GM19397 (cell line): Measurements from ENCODE around the gene NAPA.

Experiments used
- ATAC-seq: cut with Tn5 transposase; IDR thresholded peaks from one replicate; pipeline ENCODE4 v1.9.1; 2021; ENCODE audit warnings: mild to moderate bottlenecking, moderate library complexity; ENCODE audit not compliant: unreplicated experiment

NAPA gene

DNA sequence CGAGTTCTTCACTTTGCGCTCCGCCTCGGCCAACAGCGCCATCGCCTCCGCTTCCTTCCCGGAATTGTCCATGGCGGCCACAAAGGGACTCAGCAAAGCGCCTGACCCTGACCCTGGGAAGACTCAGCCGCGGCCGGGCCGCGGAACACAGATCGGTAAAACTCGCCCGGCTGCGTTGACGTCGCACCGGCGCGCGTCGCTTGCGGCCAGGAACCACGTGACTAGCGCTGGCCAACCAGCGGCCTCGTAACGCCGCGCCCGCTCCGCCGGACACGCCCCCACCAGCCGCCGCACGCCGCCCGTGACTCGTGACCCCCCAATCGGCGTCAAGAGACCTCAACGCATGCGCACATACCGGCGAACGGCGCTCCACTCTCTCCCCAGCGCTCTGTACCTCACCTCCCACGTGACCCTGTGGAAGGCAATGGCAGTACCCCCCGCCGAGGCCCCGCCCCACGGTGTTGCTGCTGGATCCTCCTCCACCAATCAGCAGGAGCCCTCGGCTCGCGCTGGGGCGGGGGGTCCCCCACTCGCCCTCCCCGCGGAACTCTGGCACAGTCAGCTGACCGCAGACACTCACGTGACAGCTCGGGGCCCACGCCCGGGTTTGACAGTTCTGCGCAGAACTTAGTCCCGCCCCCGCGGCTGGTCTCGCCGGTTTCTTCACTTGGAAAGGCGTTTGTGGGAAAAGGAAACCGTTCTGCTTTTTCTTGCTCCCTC lies at the start of gene NAPA:
NAPA (minus strand) TSS at position 195 of the 720 bp plus-strand sequence; CDS start at position 72, 123 bp downstream.
- ATAC-seq: peak; percentile 89

- no peak for ATAC-seq
These were observed 49.2 kb upstream of the NAPA start for GRCh38 chr19:47564081-47564480.

DNA sequence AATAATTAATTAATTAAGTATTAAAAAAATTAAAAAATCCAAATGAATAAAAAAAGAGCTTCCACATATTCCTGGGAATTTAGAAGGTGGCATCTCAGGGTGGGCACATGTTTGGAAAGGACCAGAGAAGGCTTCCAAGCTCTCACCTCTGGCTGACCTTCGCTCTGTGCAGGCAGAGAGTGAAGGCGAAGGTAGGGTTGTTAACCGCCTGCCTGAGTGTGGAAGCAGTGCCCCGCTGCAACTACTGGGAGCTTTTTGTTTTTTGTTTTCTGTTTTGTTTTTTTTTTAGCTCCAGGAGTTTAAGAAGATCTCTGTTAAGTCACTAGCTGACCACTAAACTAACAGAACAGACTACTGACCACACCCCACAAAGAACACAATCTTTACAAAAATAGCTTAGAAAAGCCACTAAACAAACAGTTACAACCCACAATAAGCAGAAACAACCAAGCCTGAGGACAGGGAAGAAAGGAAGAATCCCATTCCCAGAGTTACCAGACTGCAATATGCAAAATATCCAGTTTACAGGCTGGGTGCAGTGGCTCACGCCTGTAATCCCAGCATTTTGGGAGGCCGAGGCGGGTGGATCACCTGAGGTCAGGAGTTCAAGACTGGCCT lies 46.7 kb upstream of the NAPA start:
- no peak for ATAC-seq

DNA sequence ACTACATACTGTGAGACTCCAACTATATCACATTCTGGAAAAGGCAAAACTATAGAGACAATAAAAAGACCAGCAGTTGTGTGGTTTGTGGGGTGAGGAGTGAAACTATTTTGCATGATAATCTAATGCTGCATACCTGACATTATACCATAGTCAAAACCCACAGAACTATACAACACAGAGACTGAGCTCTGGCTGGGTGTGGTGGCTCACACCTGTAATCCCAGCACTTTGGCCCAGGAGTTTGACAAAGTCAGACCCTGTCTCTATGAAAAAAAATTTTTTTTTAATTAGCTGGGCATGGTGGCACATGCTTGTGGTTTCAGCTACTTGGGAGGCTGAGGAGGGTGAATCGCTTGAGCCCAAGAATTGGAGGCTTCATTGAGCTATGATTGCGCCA lies 46.1 kb upstream of the NAPA start:
- no peak for ATAC-seq

DNA sequence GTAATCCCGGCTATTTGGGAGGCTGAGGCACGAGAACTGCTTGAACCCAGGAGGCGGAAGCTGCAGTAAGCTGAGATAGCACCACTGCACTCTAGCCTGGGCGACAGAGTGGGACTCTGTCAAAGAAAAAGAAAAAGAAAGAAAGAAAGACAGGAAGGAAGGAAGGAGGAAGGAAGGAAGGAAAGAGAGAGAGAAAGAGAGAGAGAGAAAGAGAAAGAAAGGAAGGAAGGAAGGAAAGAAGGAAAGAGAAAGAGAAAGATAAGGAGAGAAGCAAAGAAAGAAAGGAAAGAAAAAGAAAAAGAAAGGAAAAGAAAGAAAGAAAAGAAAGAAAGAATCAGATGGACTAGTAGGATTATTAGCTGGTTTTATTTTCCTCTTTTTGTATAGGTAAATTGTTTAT lies 35.3 kb upstream of the NAPA start:
- no peak for ATAC-seq

DNA sequence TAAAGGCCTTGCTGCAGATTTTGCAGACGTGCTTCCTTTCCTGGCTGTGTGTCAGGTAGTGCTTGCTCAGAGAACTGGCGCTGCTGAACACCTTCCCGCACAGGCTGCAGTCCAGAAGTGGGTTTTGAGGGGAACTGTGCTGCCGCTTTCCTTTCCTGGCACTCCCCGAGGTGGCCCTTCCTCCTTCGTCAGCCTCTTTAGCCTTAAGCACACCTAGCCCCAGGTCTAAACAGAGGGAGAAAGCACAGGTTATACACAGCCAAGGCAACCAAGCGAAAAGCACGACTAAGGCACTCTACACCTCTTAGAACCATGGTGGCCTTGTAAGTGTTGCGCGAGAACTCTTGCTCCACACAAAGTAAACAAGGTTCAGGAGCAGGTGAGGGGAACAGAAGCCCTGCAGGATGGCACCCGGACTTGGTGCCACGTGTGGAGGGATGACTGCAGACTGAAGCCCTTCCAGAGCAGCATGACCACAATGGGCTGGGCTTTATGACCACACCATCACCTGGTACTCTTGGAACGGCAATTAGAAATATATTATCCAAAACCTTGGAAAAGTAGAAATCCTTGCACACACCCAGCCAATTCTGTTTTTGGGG lies 34.5 kb upstream of the NAPA start:
- no peak for ATAC-seq

GRCh38 chr19:47547199-47547598 lies 32.3 kb upstream of the NAPA start:
- no peak for ATAC-seq

DNA sequence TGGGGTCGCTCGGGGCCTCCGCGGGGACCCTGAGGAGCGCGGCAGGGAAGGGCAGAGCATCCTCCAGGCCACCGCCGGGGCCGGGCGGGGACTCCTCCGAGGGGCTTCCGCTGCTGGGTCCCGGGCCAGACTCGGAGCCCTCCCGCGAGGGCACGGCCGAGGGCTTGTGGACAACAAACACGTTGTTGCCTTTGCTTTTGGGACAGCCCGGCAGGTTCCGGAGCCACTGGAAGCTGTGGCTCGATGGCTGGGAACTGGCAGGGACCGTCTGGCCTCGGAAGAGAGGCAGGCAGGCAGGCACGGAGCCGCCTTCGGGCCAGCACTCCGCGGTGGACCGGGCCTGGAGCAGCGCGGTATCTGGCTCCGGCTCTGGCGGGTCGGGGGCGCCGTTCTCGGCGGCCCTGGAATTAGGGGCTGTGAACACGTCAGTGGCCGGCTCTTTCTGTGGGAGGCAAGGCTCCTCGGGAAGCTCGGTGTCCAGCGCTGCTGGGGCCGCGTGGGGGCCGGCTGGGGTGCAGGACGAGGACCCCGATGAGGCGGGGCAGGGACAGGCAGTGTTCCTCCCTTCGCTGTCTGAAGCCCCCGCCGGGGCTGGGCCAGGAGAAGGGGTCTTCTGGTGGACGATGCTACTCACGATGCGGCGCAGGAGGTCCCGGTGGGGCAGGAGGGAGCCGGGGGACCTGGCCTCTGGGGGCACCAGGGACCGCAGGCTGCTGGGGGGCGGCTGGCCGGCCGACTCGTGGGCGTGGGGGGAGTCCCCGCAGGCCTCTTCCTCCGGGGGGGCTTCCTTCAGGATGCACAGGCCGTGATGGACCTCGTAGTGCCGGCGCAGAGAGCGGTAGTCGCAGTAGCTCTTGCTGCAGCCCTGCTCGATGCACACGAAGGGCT lies 30.4 kb upstream of the NAPA start:
- no peak for ATAC-seq

DNA sequence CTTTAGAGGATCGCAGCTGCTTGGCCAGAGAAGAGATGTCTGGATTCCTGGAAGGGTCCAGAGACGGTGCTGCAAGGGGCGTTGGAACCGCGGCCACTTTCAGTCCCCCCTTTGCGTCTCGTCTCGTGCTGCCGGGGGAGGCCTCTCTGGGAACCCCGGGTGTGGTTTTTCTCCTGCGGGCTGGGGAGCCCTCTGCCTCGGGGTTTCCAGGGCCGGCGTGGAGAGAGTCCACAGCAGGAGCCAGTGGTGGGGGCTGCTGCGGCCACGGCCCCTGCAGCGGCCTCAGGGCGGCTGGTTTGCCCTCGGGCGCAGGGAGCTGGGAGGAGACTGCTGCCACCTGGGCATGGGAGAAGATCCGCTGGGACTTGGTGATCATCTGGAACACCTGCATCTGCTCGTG lies 29.6 kb upstream of the NAPA start:
- no peak for ATAC-seq

DNA sequence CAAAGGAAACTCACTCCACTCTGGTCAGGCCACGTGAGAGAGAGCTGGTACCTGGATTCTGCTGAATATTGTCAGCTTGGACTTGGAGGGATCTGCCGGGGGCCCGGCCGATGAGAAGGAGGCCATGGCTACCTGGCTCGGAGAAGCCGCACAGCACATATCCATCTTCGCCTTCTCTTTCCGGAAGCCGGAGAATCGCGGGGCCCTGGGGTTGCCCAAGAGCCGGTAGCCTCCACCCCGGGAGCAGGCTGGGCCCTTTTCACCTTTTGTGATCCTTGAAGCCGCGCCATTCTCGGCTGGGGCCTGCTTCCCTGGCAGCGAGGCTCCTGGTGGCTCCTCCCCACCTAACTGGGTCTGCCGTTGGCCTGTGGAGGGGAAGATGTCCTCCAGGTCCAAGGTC lies 29.2 kb upstream of the NAPA start:
- no peak for ATAC-seq

- no peak for ATAC-seq
These were observed 27.2 kb upstream of the NAPA start for GRCh38 chr19:47542030-47542475.

DNA sequence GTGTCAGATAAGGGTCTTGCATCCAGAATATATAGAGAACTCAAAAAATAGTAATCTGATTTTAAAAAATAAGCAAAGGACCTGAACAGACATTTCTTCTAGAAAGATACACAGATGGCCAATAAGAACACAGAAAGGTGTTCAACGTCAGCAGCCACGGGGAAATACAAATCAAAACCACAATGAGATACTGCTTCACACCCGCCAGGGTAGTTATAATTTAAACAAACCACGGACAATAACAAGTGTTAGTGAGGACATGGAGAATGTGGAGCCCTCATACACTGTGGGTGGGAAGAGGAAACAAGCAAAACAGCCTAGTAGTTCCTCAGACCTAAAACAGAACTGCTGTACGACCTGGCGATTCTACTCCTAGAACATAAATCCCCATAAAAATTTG lies 26.7 kb upstream of the NAPA start:
- no peak for ATAC-seq

DNA sequence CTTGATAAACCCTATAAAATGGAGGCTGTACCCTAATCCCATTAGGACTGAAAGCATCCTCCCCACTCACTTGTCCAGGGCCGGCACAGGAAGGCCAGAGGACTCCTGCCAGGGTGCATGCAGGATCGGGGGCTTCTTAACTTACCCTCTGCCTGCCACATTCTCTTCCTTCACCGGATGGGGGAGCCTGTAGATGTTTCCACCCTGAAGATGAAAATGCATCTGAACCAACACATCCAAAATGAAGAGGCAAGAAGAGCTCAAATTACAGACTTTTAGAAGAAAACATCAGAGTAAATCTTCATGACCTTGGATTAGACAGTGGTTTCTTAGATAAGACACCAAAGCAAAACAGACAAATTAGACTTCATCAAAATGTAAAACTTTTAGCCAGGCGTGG lies 25.9 kb upstream of the NAPA start:
- ATAC-seq: no peak

- no peak for ATAC-seq
These were observed 25.0 kb upstream of the NAPA start for GRCh38 chr19:47539747-47540311.

GRCh38 chr19:47538812-47539211 lies 23.9 kb upstream of the NAPA start:
- ATAC-seq: no peak

DNA sequence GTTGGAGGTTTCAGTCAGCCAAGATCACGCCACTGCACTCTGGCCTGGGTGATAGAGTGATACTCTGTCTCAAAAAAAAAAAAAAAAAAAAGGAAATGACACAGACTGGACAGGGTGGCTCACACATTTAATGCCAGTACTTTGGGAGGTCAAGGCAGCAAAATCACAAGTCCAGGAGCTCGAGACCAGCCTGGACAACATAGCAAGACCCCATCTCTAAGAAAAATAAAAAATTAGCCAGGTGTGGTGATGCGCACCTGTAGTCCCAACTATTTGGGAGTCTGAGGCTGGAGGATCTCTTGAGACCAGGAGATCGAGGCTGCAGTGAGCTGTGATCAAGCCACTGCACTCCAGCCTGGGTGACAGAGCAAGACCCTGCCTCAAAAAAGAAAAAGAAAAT lies 22.6 kb upstream of the NAPA start:
- no peak for ATAC-seq

DNA sequence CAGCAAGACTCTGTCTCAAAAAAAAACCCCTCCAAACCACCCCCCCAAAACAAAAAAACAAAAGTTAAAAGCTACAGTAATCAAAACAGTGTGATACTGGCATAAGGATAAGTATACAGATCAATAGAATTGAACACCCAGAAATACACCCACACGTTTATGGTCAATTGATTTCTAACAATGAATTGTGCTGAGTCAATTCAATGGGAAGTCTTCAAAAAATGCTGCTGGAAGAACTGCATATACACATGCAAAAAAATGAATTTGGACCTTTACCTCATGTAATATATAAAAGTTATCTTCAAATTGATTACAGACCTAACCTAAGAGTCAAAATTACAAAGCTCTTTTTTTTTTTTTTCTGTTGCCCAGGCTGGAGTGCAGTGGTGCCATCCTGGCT lies 19.8 kb upstream of the NAPA start:
- no peak for ATAC-seq

DNA sequence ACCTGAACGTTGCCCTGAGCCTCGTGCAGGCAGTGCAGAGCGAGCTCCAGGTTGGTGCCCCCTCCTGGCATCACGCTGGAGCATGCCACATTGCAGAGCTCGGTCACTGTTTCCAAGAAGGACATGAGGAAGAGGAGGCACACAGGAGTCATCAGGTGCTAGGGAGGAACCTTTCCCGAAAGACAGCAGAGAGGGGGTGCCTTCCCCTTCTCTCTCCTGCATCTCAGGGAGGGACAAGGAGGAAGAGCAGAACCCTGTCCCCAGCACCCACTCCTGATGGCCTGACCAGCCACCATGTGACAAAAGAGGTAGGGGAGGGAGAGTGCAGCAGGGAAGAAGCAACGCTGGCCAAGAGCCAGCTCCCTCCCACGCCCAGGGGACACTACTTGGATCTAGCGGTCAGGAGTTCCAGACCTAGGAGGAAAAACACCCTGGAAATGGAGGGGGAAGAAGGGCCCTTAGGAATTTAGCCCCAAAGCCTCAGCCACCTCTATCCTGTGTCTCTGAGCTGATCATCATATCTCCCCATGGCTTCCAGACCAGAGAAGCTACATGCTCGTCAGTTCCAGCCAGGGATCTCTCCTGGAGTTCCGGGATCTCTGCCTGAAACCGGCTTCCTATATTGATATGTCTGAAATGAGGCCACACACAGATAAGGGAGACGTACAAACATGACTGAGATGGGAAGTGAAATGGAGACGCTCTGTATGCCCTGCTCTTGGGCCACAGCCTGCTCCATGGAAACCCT lies 17.0 kb upstream of the NAPA start:
- no peak for ATAC-seq

GRCh38 chr19:47529018-47529742 lies 14.3 kb upstream of the NAPA start:
- ATAC-seq: no peak

GRCh38 chr19:47526798-47527197 lies 11.9 kb upstream of the NAPA start:
- ATAC-seq: no peak
